Kidney (tissue), 14 donors: ENCODE results near the gene PPA1. TPM values are rescaled to one million over a fixed set of nuclear protein-coding genes. Genes with fewer than 3 reads are reported as not detected.

ENCODE experiments used
- DNase-seq, 5 donors: peaks; one replicate each; pipeline ENCODE4 v3.0.0-alpha.2; 2013 to 2020
- FAIRE-seq: peaks from 2 replicates; lab custom pipeline; 2012; peaks lifted over from hg19 to GRCh38; lab: Jason Lieb, UNC
- H3K27ac ChIP-seq, 2 donors: one replicate each; pipeline ENCODE4 v1.7.0; 2013; ENCODE audit warnings: low read depth in 2 of 2, low read length in 2 of 2, inconsistent platforms in 1 of 2
- H3K27me3 ChIP-seq: one replicate; pipeline ENCODE4 v1.7.1; 2013; ENCODE audit warnings: low read length, inconsistent platforms; ENCODE audit not compliant: control insufficient read depth, insufficient read depth
- H3K36me3 ChIP-seq, 3 donors: one replicate each; pipeline versions ENCODE4 v1.7.0 to v1.7.1; 2013; ENCODE audit warnings: low read length in 3 of 3, control low read depth in 1 of 3, inconsistent platforms in 1 of 3; ENCODE audit not compliant: insufficient read depth in 3 of 3, control insufficient read depth in 2 of 3
- H3K4me1 ChIP-seq, 3 donors: one replicate each; pipeline versions ENCODE4 v1.7.0 to v1.7.1; 2013; ENCODE audit warnings: low read length in 3 of 3, inconsistent platforms in 1 of 3, low read depth in 1 of 3; ENCODE audit not compliant: control insufficient read depth in 2 of 3, insufficient read depth in 2 of 3
- H3K4me3 ChIP-seq, 3 donors: one replicate each; pipeline versions ENCODE4 v1.7.0 to v1.8.1; 2013; ENCODE audit warnings: low read length in 3 of 3, control low read depth in 1 of 3, inconsistent platforms in 1 of 3
- H3K9ac ChIP-seq, 3 donors: one replicate each; pipeline versions ENCODE4 v1.7.0 to v1.7.1; 2013; ENCODE audit warnings: low read length in 3 of 3, control low read depth in 1 of 3, inconsistent platforms in 1 of 3
- H3K9me3 ChIP-seq, 3 donors: one replicate each; pipeline versions ENCODE4 v1.7.0 to v1.7.1; 2013; ENCODE audit warnings: low read length in 3 of 3, control low read depth in 1 of 3, inconsistent platforms in 1 of 3; ENCODE audit not compliant: control insufficient read depth in 2 of 3, insufficient read depth in 1 of 3
- intact Hi-C: fragments of 100-400 bp; cut with DNase I; formaldehyde crosslinking; loops from one replicate; pipeline ENCODE4 v1.11.1; 2022
- polyA plus RNA-seq: library from polyadenylated mRNA; stranded (reverse); fragments of 350-450 nt; fragmentation: Illumina TruSeq; extraction: RNeasy Lipid Tissue Mini Kit (QIAGEN cat#74804); gene quantifications from one replicate; pipeline ENCODE4 v1.2.3, GENCODE V29; 2014; ENCODE audit warnings: low read depth, low replicate concordance; ENCODE audit not compliant: insufficient read depth
- total RNA-seq: library from RNA; stranded (reverse); fragmentation: NEBNext Ultra II Directional; extraction: Animal tissue kit (Norgen Biotek cat#: 25700); gene quantifications from one replicate; pipeline ENCODE4 v1.2.1, GENCODE V29; 2021
- TF ChIP-seq, protein P1 (sequence below): IDR thresholded peaks from 3 replicates; pipeline ENCODE4 v1.5.1; 2012; ENCODE audit warnings: mild to moderate bottlenecking, moderate library complexity, borderline replicate concordance; ENCODE audit not compliant: insufficient read depth; ENCODE audit errors: extremely low read depth
- donor health status: control.
- donor health status: control.
- donor health status: control.
- donor health status: control.
- donor health status: control.
- donor health status: DM: yes; HTN: yes; CAD: no.
- donor health status: Normal renal cell carcinoma (clear cell type).

The PPA1 gene
- total and polyA plus RNA-seq, 2 donors from 2014 or later = 116 to 168 TPM

DNA sequence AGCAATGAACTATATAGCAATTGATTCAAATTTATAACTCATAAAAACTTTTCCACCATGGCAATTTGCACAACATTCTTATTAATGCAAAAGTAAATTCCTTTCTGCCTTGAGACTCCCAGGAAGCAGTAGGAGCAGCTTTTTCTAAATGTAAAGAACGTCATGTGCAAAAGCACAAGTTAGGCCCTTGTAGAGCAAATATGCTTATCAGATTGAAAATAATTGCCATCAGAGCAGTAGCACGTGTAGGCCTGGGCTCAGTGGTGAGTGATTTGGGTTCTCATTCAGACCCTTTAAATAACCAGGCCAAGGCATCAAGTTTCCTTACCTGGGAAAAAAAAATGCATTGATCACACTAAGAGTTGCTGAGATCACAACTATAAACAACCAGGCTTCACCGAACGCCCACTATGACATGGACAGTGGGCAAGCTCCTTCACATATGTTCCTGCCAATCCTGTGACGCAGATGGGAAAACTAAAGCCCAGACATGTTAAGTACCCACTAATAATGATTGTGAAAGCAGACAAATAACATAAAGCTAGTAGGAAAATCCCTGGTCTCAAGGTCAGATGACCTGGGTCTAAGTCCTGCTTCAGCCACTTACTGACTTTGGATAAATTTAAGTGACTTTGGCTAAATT, 40.8 kb downstream of the PPA1 start:
- no peaks in the 10 kb centered on the region for H3K9me3 ChIP-seq
- TF ChIP-seq, protein P1, sequence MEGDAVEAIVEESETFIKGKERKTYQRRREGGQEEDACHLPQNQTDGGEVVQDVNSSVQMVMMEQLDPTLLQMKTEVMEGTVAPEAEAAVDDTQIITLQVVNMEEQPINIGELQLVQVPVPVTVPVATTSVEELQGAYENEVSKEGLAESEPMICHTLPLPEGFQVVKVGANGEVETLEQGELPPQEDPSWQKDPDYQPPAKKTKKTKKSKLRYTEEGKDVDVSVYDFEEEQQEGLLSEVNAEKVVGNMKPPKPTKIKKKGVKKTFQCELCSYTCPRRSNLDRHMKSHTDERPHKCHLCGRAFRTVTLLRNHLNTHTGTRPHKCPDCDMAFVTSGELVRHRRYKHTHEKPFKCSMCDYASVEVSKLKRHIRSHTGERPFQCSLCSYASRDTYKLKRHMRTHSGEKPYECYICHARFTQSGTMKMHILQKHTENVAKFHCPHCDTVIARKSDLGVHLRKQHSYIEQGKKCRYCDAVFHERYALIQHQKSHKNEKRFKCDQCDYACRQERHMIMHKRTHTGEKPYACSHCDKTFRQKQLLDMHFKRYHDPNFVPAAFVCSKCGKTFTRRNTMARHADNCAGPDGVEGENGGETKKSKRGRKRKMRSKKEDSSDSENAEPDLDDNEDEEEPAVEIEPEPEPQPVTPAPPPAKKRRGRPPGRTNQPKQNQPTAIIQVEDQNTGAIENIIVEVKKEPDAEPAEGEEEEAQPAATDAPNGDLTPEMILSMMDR = no peak
- H3K27ac ChIP-seq = peak overlapping the region; percentile 9 to 53
- peaks cover 0 to 8% (median 3%) of the 10 kb centered on the region in 3 donors for H3K4me1 ChIP-seq
- no peaks in the 10 kb centered on the region for H3K27me3 ChIP-seq
- FAIRE-seq (no peak), DNase-seq (peak in 2 of 5 donors; percentile 17 to 40)
- no peak overlapping the region for H3K9ac ChIP-seq
- H3K36me3 ChIP-seq = no peaks in the 10 kb centered on the region
- H3K4me3 ChIP-seq = no peak overlapping the region
- intact Hi-C loops = no loop called here

DNA sequence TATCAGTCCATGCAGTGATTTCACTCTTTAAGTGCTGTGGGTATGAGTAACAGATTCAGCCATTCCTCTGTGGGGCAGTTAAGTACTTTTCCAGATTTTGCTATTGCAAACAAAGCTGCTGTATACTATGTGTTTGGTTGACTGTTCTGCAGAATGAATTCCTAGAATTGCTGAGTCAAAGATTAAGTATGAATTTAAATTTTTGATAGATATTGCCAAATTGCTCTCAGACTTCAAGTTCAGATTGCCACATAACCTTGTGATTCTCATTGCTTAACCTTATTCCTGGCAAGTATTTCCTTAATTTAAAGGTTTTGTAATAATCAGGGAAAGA, 41.3 kb downstream of the PPA1 start:
- no peaks in the 10 kb centered on the region for H3K9me3 ChIP-seq
- H3K4me1 ChIP-seq = peaks cover 0 to 8% (median 3%) of the 10 kb centered on the region in 3 donors
- H3K36me3 ChIP-seq = no peaks in the 10 kb centered on the region
- H3K27me3 ChIP-seq = no peaks in the 10 kb centered on the region
- no peak overlapping the region for H3K4me3 ChIP-seq
- H3K9ac ChIP-seq = no peak overlapping the region
- intact Hi-C loops = no loop called here
- peak in 1 of 5 donors; percentile 27 for DNase-seq
- peak overlapping the region in 1 of 2 donors; percentile 53 for H3K27ac ChIP-seq
- no peak for FAIRE-seq
- TF ChIP-seq, protein P1 = no peak

- H3K27ac ChIP-seq = peak overlapping the region in 1 of 2 donors; percentile 30
- intact Hi-C loops = no loop called here
- TF ChIP-seq, protein P1 = no peak
Measured at GRCh38 chr10:70191161-70191971, 41.9 kb downstream of the PPA1 start.

More at GRCh38 chr10:70191161-70191971, 41.9 kb downstream of the PPA1 start:
- Histone ChIP-seq H3K9ac (no peak overlapping the region), H3K4me3 (no peak overlapping the region), H3K4me1 (peaks cover 0 to 8% (median 3%) of the 10 kb centered on the region in 3 donors), H3K9me3 (no peaks in the 10 kb centered on the region), H3K27me3 (no peaks in the 10 kb centered on the region), H3K36me3 (no peaks in the 10 kb centered on the region)
- FAIRE-seq (no peak), DNase-seq (no peak)
